CD4-positive, alpha-beta T cell treated with Interleukin-6 for 4 hours (primary cell): Measurements from ENCODE around the gene KIAA1671.
A peak's percentile ranks its signal among the peaks of the same experiment; 100 is the strongest.

Source experiments
- DNase-seq: peaks from one replicate; pipeline ENCODE4 v3.0.0-alpha.2; 2020; ENCODE audit warnings: mixed read lengths

The KIAA1671 gene

DNA sequence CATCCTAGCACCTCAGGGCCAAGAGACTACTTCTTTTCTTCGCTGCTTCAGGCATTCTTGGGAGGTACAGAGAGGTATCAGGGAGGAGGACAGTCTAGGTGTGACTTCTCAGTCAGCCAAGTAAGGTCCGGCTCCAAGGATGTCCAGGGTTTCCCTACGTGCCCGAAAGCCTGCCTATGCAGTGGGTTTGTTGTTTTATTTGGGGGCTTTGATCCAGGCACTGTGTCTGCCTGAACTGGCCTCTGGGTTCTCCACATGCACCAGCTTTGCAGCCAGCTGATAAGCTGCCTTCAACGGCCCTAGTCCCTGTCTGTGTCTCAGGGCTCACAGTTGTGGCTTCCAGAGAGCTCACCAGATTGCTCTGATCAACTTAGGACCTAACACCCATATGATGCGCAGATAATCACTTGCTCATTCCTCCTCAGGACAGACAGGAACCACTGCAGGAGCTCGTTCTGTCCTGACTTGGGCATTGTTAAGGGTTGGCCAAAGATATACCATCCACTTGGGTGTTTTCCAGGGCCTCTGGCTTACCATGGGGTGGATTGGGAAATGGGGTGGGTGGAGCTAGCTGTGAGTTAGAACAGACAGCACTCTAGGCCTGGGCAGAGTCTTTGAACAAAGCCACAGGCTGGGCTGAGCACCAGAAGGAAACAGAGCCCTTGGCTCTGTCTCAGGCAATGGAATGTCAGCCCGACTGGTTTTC lies 201.6 kb downstream of the KIAA1671 start:
- DNase-seq, result no peak

- no peak for DNase-seq
Measured at GRCh38 chr22:25154667-25154999, 202.1 kb downstream of the KIAA1671 start.

DNA sequence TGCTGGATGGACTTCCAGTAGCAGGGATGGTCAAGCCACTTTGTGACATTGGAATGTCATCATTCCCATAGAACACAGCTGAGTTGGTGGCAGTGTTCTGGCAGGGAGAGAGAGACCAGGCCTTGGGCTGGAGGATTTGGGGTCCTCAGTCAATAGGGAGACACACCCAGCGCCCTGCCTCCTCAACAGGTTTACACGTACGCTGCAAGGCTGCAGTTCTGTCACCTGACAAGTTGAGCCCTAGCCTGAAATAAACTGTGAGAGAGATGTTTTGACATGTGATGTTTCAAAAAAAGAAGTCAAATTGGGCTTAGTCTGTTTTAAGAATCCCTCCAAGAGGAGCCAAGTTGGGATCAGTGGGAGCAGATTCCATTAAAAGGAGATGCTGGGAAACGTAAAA lies 204.2 kb downstream of the KIAA1671 start:
- DNase-seq, result no peak

DNA sequence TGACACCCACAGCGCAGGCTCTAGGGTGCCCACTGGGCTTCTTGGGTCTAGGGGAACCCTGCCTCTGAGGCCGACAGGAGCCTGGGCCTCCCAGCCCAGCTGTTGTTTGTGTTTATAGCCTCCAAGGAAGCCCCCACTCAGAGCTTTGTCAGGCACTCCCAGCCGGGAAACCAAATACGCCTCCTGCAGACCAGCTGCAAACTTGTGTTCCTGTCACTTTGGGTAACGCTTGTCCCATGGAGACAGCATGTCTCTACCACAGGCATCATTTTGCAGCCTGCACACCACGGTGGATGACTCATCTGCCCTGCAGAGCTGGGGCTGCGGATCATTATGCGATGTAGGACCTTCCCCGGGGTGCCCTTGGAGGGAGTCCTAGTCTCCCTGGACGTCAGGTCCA lies 206.5 kb downstream of the KIAA1671 start:
- DNase-seq, result no peak

DNA sequence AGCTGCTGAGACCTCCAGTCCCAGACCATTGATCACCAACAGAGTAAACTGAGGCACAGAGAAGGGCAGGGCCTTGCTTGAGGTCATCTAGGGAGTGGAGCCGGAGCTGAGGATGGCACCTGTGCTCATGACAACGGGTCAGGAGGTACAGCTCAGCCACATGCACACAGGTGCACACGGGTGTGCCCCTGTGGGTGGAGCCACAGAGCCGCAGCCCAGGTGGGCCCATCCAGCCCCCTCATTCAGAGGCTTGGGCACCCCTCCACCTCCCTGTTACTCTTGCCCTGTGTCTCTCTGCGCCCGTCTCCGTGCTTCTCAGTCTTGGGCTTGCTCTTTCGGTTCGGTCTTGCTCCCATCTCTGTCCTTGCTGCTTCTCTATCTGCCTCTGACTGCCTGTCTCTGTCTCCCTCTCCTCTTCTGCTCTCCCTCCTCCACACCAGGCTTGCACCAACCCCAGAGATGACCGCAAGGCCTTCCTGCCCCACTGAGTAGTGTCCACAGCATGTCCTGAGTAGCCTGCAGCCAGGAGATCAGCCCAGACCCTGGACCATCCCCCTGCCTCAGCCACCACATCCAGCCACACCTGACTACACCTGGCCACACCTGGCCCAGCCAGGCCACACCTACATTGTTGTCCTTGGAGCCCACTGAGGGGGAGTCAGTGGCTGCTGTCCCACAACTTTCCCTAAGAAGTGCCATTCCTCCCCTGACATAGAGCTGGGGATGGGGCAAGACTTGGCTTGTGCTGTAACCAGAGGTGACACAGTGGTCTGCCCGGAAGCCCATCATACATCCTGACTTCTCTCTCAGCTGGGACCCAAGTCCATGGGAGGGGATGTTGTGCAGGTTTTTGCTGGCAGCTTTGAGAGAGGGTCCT lies 207.8 kb downstream of the KIAA1671 start:
- no peak for DNase-seq

- DNase-seq, result no peak
Measured at GRCh38 chr22:25161017-25161915, 208.8 kb downstream of the KIAA1671 start.

DNA sequence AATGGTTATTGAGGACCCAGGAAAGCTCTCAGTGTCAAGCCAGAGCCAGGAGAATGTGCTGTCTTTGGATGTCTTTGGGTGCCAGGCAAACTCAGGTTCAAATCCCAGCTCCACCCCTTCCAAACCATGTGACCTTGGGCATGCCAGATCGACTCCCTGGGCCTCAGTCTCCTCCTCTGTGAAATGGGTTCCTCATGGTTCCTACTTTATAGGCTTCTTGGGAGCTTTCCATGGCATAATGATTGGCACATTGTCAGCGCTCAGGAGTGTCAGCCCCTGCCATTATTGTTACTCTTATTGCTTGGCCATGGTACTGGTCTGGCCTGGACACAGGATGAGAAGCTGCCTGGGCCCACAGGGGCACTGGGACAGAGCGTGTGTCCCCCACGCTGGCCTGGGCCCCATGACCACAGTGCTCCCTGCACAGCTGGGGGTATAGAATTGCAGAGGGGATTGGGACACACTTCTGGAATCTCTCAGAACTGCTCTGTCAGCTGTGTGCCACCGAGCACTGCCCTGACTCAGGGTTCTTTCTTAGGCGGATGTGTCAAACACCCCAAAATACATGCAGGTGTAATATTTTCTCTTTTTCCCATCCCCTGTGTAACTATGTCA lies 209.5 kb downstream of the KIAA1671 start:
- no peak for DNase-seq

DNA sequence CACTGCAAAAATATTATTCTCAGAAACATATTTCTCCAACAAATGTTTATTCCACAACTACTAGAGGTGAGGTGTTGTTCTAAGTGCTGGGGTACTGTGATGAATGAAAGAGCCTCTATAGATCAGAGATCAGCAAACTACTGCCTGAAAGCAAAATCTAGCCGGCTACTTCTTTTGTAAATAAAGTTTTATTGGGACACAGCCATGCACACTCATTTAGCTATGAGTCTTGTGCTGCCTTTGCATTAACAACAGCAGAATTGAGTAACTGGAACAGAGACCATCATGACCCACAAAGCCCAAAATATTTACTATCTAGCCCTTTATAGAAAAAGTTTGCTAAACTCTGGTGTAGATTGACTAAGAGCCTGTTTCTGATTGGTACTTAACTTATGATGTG lies 210.0 kb downstream of the KIAA1671 start:
- no peak for DNase-seq

GRCh38 chr22:25165785-25166184 lies 213.3 kb downstream of the KIAA1671 start:
- no peak for DNase-seq

- no peak for DNase-seq
Measured at GRCh38 chr22:25166266-25167040, 213.9 kb downstream of the KIAA1671 start.

DNA sequence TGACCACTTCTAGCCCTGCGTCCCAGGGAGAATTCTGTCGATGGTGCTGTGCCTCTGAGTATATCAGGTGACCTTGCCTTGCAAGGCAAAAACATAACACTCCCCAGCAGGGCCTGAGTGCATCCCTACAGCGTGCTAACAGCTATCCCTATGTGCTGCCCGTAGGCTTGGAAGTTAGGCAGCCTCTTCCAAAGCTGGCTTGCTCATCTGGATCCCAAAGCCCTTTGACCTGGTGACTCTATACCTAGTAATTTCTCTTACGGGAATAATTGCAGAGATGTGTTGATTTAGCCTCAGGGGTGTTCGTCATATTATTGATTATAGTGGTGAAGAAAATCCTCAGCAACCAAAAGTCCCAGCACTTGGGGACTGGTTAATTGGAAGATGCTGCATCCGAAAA lies 214.6 kb downstream of the KIAA1671 start:
- no peak for DNase-seq

DNA sequence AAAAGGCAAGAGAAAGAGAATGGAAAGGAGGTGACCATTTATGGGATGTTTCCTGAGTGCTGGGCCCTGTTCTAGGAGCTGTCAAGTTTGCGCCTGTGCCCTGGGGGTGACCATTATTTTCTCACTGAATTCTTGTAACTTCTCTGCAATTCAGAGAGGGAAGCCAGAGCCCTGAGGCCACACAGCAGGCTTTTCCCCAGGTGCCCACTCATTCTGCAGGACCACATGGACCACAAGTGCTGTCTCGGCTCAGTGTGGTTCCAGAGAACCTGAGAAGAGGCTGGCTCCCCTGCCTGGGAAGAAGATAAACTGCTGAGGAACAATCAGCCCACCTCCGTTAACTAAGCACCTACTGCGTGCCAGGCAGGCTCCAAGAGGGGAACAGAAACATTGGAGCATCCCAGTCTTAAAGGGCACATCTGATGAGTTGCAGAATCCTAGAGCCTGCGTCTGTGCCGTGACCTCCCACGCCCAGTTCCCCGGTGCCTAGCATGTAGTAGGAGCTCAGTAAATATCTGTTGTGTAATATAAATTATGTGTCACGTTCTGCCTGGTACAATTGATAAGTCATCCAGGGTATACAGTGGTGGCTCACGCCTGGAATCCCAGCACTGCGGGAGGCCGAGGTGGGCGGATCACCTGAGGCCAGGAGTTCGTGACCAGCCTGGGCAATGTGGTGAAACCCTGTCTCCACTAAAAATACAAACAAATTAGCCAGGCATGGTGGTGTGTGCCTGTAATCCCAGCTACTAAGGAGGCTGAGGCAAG lies 215.5 kb downstream of the KIAA1671 start:
- DNase-seq, result no peak

DNA sequence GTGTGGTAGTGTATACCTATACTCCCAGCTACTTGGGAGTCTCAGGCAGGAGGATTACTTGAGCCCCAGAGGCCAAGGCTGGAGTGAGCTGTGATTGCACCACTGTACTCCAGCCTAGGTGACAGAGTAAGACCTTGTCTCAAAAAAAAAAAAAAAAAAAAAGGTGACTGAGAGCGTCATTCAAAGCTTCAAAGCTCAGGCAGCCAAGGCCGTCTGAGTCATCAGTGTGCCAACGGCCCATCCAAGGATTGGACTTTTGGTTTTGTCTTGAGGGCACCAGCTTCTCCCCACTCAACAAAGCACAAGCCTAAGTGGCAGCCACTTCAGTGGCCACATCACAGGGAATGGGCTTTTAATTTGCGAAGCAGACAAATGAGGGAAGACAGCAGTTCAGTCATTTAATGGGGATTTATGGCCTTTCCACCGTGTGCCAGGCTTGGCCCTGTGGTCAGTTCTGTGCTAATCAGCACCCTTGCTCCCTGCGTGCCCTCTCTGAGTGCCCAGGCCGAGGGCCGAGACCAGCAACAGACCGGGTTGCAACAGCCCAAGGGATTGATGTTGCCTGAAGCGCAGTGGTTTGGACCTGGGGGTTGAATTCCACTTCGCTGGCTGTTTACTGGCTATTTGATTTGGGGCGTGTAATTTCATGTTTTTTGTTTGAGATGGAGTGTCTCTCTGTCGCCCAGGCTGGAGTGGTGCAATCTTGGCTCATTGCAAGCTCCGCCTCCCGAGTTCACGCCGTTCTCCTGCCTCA lies 216.9 kb downstream of the KIAA1671 start:
- no peak for DNase-seq

DNA sequence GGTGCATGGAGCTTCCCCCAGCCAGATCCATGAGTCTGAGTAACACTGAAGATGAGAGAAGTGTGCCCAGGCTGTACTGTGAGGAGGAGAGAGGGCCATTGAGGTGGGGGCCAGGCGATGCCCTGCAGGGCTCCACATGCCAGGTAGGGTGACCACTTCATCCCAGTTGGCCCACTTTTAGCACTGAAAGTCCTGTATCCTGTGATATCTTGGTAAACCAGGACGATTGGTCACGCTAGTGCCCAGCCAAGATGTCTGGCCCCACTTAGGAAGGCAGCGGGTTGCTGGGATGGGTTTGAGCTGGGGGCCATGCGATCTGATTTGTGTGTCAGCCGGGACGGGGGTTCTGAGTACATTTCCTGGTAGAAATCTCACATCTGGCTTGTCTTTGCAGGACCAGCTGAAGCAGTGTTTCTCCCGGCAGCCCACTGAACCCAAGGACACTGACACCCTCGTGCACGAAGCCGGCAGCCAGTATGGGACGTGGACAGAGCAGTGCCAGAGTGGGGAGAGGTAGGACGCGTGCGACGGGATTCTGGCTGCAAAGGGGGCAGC lies 218.0 kb downstream of the KIAA1671 start:
- no peak for DNase-seq

DNA sequence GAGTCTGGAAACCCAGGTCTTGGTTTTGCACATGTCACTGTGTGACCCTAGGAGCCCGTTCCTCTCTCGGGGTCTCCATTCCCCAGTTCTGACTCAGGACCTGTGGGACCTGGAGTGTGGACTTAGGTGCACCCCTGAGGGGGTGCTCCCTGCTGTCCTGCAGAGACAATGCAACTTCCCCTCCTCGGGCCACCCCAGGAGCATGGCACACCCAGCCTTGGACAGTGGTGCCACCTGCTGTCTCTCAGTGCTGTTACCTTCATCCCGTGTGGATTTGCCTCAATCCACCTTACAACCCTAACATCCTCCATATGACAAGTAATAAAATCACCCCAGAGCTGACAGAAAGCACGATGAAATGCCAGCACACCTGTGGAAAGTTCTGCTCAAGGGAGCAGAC lies 219.6 kb downstream of the KIAA1671 start:
- peak; percentile 48 for DNase-seq

DNA sequence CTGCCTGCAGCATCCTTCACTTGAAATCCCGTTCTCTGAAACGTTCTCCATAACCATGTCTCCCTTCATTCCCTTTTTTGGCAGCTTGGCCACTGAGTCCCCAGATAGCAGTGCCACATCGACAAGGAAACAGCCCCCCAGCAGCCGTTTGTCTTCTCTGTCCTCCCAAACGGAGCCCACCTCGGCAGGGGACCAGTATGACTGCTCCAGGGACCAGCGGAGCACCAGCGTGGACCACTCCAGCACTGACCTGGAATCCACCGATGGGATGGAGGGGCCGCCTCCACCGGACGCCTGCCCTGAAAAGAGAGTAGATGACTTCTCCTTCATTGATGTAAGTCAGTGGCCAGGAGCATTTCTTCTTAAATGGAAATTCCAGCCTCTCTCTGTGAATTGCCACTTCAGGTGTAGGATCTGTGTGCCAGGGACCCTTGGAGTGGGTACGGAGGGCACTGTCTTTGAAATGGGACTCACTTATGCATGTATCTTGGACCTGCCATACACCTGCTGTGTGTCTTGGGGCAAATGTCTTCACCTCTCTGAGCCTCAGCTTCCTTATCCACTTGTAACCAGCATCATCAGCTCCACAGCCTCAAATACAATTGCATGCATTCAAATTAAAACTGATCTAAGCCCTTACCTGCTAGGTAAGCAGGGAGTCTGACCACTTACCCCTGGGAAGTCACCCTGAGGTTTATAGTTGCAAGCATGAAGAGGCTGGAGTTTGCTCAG lies 221.8 kb downstream of the KIAA1671 start:
- DNase-seq, result no peak

- no peak for DNase-seq
Measured at GRCh38 chr22:25174888-25175411, 222.4 kb downstream of the KIAA1671 start.

DNA sequence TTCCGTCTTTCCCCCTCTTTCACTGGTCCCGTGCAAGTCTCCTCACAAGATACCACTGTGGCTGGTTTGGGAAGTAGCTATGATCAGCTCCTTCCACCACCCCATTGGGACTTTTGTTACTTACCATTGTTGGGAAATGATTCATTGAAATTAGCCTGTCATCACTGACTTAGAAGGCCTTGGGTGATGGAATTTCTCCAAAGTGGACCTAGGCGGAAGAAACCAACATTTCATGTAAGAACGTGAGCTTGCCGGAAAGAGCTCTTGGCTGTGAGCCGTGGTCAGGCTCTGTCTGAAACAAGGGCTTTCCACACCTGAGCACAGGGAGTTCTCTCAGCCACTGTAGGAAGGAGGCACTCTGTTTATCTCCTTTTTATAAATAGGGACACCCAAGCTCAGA lies 223.7 kb downstream of the KIAA1671 start:
- DNase-seq, result no peak

DNA sequence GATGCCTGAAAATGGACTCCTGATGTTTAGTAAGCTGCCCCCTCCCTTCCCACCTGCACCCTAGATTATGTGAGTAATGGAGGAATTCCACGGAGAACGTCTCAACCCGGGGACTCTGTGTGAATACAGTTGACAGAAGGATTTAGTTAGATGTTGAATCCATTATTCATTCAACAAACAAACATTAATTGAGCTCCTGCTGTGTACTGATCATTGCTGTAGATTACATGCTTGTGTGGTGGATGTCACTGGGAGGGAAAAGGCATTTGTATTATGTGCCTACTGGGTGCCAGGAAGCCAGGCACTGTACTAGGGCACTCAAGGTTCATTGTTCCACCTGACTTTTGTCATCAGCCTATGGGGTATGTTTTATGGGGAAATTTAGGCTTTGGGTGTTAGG lies 224.3 kb downstream of the KIAA1671 start:
- DNase-seq, result no peak
